A549 treated with RU486 at 1 μM for 4 hours (cell line): ENCODE results near the gene LNPK. TPM values are rescaled to one million over a fixed set of nuclear protein-coding genes. Genes with fewer than 3 reads are reported as not detected.

Source experiments
- total RNA-seq: library from RNA; stranded (reverse); fragments of 200-300 nt; extraction: Qiagen RNA extraction; gene quantifications from 5 replicates; pipeline ENCODE4 v1.2.3, GENCODE V29; 2022; ENCODE audit warnings: low read depth

Gene LNPK, protein sequence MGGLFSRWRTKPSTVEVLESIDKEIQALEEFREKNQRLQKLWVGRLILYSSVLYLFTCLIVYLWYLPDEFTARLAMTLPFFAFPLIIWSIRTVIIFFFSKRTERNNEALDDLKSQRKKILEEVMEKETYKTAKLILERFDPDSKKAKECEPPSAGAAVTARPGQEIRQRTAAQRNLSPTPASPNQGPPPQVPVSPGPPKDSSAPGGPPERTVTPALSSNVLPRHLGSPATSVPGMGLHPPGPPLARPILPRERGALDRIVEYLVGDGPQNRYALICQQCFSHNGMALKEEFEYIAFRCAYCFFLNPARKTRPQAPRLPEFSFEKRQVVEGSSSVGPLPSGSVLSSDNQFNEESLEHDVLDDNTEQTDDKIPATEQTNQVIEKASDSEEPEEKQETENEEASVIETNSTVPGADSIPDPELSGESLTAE
- 9.6 to 14.8 TPM (median 13.3 TPM) in 5 replicates for total RNA-seq

DNA sequence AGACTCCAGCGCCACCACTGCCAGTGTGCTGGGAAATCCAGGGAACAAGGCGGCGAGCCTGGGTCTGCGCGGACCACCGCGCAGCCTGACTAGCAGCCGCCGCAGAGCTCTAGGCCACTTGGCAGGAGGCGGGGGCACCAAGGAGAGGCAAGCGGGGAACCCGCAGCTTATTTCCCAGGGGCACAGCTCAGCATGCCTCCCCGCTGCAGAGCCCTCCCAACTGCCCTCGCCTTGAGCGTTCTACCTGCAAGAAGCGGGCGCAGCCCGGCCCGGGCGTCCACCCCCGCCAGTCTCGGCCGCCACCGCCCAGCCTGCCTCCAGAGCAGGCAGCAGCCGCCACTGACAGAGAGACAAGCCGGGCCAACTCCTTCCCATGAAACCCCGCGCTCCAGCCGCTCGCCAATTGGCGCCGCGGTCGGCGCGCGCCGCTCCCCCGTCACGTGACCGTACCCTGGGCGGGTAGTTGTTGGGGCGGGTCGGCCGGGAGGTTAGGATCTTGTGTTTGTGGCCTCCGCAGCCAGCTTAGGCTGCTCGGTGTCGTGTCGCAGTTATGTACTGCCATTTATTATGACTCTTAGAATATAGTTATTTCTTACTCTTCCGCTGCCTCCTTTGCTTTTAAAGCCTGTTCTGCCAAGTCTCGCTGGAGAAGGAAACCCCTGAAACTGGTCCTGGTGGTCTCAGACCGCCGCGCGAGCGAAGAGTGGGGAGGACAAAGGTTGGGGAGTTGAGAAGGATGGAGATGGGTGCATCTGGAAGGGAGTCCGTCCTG, at the start of gene LNPK:
Gene LNPK (minus strand): TSS at position 352 of the 772 bp plus-strand sequence. CDS start 6,683 bp downstream, outside the sequence.

Other genes with a start within 250 kb of the LNPK start
- gene EVX2, start 81.7 kb upstream of the LNPK start, total RNA-seq = 0.02 TPM in 1 of 5 replicates, not detected in the others
- 0.15 to 0.29 TPM (median 0.16 TPM) in 5 replicates for gene HOXD13, start 90.5 kb upstream of the LNPK start, total RNA-seq
- gene HOXD12, start 97.5 kb upstream of the LNPK start, total RNA-seq = not detected in 5 replicates
- gene HOXD11, start 105.0 kb upstream of the LNPK start, total RNA-seq = 7.6 to 9.1 TPM (median 8.0 TPM) in 5 replicates
- gene HOXD10, start 114.5 kb upstream of the LNPK start, total RNA-seq = 5.5 to 7.4 TPM (median 7.3 TPM) in 5 replicates
- gene HOXD9, start 120.5 kb upstream of the LNPK start, total RNA-seq = 1.0 to 1.7 TPM (median 1.2 TPM) in 5 replicates
- 2.9 to 5.5 TPM (median 5.4 TPM) in 5 replicates for gene HOXD8, start 127.4 kb upstream of the LNPK start, total RNA-seq
- 0.29 to 0.66 TPM (median 0.49 TPM) in 5 replicates for gene HOXD4, start 149.3 kb upstream of the LNPK start, total RNA-seq
- gene HOXD3, start 155.0 kb upstream of the LNPK start, total RNA-seq = 0.14 to 0.33 TPM (median 0.21 TPM) in 4 of 5 replicates, not detected in the other
- gene HOXD1, start 186.4 kb upstream of the LNPK start, total RNA-seq = 0.12 to 0.44 TPM (median 0.21 TPM) in 5 replicates